GM12873 (cell line): ENCODE data around the gene NOL4L.

Experiments used
- CTCF ChIP-seq: IDR thresholded peaks from 2 replicates; pipeline ENCODE4 v1.5.1; 2012; ENCODE audit warnings: low read depth, mild to moderate bottlenecking, moderate library complexity, low read length, control low read depth; ENCODE audit not compliant: insufficient read depth; ENCODE audit errors: missing control alignments

NOL4L gene

DNA sequence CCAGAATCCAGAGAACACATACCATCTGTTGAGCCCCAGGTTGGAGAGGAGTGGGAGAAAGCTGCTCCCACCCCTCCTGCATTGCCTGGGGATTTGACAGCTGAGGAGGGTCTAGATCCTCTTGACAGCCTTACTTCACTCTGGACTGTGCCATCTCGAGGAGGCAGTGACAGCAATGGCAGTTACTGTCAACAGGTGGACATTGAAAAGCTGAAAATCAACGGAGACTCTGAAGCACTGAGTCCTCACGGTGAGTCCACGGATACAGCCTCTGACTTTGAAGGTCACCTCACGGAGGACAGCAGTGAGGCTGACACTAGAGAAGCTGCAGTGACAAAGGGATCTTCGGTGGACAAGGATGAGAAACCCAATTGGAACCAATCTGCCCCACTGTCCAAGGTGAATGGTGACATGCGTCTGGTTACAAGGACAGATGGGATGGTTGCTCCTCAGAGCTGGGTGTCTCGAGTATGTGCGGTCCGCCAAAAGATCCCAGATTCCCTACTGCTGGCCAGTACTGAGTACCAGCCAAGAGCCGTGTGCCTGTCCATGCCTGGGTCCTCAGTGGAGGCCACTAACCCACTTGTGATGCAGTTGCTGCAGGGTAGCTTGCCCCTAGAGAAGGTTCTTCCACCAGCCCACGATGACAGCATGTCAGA is 149.6 kb downstream of the NOL4L start:
- TF ChIP-seq CTCF, result no peak

- no peak for TF ChIP-seq CTCF
These were observed 150.7 kb downstream of the NOL4L start for GRCh38 chr20:32434434-32434833.

- TF ChIP-seq CTCF, result no peak
These were observed 151.7 kb downstream of the NOL4L start for GRCh38 chr20:32433311-32434021.

- no peak for TF ChIP-seq CTCF
These were observed 152.9 kb downstream of the NOL4L start for GRCh38 chr20:32432277-32432676.

GRCh38 chr20:32431457-32431856 is 153.7 kb downstream of the NOL4L start:
- TF ChIP-seq CTCF, result no peak

- TF ChIP-seq CTCF, result no peak
These were observed 155.3 kb downstream of the NOL4L start for GRCh38 chr20:32429745-32430360.

DNA sequence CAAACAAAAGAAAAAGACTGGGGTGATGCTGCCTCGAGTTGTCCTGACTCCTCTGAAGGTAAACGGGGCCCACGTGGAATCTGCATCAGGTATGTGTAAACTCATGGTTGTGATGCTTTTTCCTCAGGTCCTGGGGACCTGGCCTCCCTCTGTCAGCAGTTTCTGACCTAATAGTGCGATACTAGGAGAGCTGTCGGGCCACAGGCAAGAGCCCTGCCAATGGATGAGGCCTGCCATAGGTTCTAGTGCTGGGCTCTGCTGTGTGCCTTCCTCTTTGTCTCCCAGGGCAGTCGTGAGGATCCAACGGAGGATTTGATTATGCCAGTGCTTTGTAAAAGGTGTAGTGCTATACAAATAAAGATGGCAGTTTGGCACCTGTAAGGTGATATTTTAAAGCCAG is 155.8 kb downstream of the NOL4L start:
- no peak for TF ChIP-seq CTCF
